Osteocyte (in vitro differentiated cells): ENCODE measurements around the gene BRDT. TPM values are rescaled to one million over a fixed set of nuclear protein-coding genes. Genes with fewer than 3 reads are reported as not detected.

ENCODE experiments used
- DNase-seq: peaks from one replicate; pipeline ENCODE4 v3.0.0; 2021; ENCODE audit warnings: mixed read lengths; ENCODE audit not compliant: unreplicated experiment; ENCODE audit errors: extremely low spot score
- H3K27ac Mint-ChIP-seq: one replicate; pipeline ENCODE4 v1.8.0; 2021; ENCODE audit warnings: mild to moderate bottlenecking, mixed read lengths; ENCODE audit not compliant: unreplicated experiment
- H3K27me3 Mint-ChIP-seq: one replicate; pipeline ENCODE4 v1.8.0; 2021; ENCODE audit warnings: mixed read lengths; ENCODE audit not compliant: unreplicated experiment
- H3K36me3 Mint-ChIP-seq: one replicate; pipeline ENCODE4 v1.8.0; 2021; ENCODE audit warnings: mixed read lengths; ENCODE audit not compliant: unreplicated experiment
- H3K4me1 Mint-ChIP-seq: one replicate; pipeline ENCODE4 v1.8.0; 2021; ENCODE audit warnings: mixed read lengths; ENCODE audit not compliant: unreplicated experiment
- H3K4me3 Mint-ChIP-seq: one replicate; pipeline ENCODE4 v1.8.0; 2021; ENCODE audit warnings: mild to moderate bottlenecking, moderate library complexity, mixed read lengths; ENCODE audit not compliant: unreplicated experiment
- H3K9me3 Mint-ChIP-seq: one replicate; pipeline ENCODE4 v1.8.0; 2021; ENCODE audit warnings: mixed read lengths; ENCODE audit not compliant: unreplicated experiment
- CTCF ChIP-seq: fragments of 200-600 bp; sonication (generic); IDR thresholded peaks from 2 replicates; pipeline ENCODE4 v1.5.0; 2021; ENCODE audit warnings: antibody characterized with exemption, mild to moderate bottlenecking, moderate library complexity
- total RNA-seq: library from RNA; stranded (reverse); gene quantifications from 2 replicates; pipeline ENCODE4 v1.2.1, GENCODE V29; 2021

The BRDT gene
- total RNA-seq, 1 donor from 2014 or later = not detected

GRCh38 chr1:92029241-92029922 lies 80.2 kb downstream of the BRDT start:
- H3K27ac Mint-ChIP-seq = no peak overlapping the region

GRCh38 chr1:92030656-92031107 lies 81.5 kb downstream of the BRDT start:
- Mint-ChIP-seq H3K36me3 (no peaks in the 10 kb centered on the region), H3K27ac (no peak overlapping the region), H3K9me3 (no peaks in the 10 kb centered on the region), H3K4me3 (peak overlapping the region; percentile 69), H3K4me1 (peaks cover 3% of the 10 kb centered on the region), H3K27me3 (peaks cover 4% of the 10 kb centered on the region)
- DNase-seq = no peak
- no peak for TF ChIP-seq CTCF

More at GRCh38 chr1:92029241-92029922, 80.2 kb downstream of the BRDT start:
- DNase-seq = no peak
- TF ChIP-seq CTCF = no peak
- peak overlapping the region; percentile 68 for H3K4me3 Mint-ChIP-seq
- H3K27me3 Mint-ChIP-seq = no peaks in the 10 kb centered on the region
- no peaks in the 10 kb centered on the region for H3K9me3 Mint-ChIP-seq
- peaks cover 3% of the 10 kb centered on the region for H3K4me1 Mint-ChIP-seq
- H3K36me3 Mint-ChIP-seq = no peaks in the 10 kb centered on the region

- H3K9me3 Mint-ChIP-seq = no peaks in the 10 kb centered on the region
- peaks cover 3% of the 10 kb centered on the region for H3K4me1 Mint-ChIP-seq
- H3K36me3 Mint-ChIP-seq = no peaks in the 10 kb centered on the region
- TF ChIP-seq CTCF = no peak
- peaks cover 10% of the 10 kb centered on the region for H3K27me3 Mint-ChIP-seq
- no peak overlapping the region for H3K4me3 Mint-ChIP-seq
- H3K27ac Mint-ChIP-seq = no peak overlapping the region
- DNase-seq = no peak
Observed at GRCh38 chr1:92031281-92032110, 82.3 kb downstream of the BRDT start.

- Mint-ChIP-seq H3K27ac (no peak overlapping the region), H3K4me3 (no peak overlapping the region), H3K9me3 (no peaks in the 10 kb centered on the region), H3K27me3 (peaks cover 15% of the 10 kb centered on the region), H3K36me3 (no peaks in the 10 kb centered on the region), H3K4me1 (peaks cover 3% of the 10 kb centered on the region)
- no peak for TF ChIP-seq CTCF
- DNase-seq = no peak
Observed at GRCh38 chr1:92037400-92037799, 88.2 kb downstream of the BRDT start.
